ENCODE data around the gene DHODH. TPM values are rescaled to one million over a fixed set of nuclear protein-coding genes. Genes with fewer than 3 reads are reported as not detected.
"Not testable (repeated sequence)": the region's sequence is repeated elsewhere in the genome, so short reads cannot be mapped to it uniquely, and the experiment has no call there.

Gene DHODH
- total and polyA plus RNA-seq, 2 donors (not counting 1 experiment from before 2014, with no cell fraction given) = 7.4 to 11.3 TPM

DNA sequence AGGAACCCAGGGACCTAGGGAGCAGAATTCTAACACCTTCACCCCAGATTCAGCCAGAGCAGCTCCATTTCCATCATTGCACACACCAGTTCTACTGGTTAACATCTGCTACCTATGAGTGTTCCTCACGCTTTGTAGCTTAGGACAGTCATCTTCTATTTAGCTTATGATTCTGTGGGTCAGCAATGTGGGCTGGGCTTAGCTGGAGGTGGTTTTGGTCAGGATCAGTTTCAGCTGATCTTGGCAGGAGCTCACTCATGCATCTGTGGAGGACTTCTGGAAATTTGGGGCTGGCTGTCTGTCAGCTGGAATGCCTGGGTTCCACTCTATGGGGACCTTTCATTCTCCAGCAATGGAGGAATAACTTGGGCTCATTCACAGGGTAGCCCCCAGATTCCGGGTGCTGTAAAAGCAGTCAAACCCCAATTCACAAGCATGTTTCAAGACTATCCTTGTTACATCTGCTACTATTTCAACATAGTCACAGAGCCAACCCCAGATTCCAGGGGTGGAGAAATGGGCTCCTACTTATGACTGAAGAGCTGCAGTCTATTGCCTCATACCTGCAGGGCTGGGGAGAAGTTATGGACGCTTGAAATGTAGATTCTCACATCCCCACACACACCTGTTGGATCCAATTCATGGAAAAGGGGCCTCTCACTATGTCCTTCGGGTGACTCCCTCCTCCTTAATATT, 42.4 kb downstream of the DHODH start:
- H3K4me1 Mint-ChIP-seq = no peaks in the 10 kb centered on the region

DNA sequence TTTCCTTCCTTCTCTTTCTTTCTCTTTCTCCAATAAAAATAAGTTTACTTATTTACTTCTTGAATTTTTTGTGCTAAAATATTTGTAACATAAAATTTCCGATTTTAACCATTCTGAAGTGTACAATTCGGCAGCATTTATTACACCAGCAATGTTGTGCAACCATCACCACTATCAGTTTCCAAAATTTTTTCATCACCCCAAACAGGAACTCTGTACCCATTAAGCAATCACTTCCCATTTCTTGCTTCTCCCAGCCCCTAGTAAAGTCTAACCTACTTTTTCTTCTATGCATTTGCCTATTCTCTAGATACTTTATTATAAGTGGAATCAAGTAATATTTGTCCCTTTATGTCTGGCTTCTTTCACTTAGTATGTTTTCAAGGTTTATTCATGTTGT, 43.3 kb downstream of the DHODH start:
- ATAC-seq (ENCODE audit: low read depth) (no peak), DNase-seq (no peak)
- Histone ChIP-seq H3K27ac (ENCODE audit: low read length in 2 of 2) (no peak overlapping the region), H2AFZ (ENCODE audit: insufficient read depth, low read depth, low read length, poor library complexity, severe bottlenecking) (no peak overlapping the region), H3K4me2 (replicated peaks; ENCODE audit: low read depth, low read length, poor library complexity, severe bottlenecking) (no peak overlapping the region), H3K4me1 (ENCODE audit: control insufficient read depth in 2 of 2, insufficient read depth in 2 of 2, low read length in 2 of 2) (no peaks in the 10 kb centered on the region), H3K36me3 (replicated peaks in 1 of 2; ENCODE audit: control extremely low read depth in 1 of 2, control insufficient read depth in 1 of 2, extremely low read depth in 1 of 2, insufficient read depth in 2 of 2, low read length in 1 of 2) (no peaks in the 10 kb centered on the region), H3K4me3 (ENCODE audit: control extremely low read depth in 1 of 5, extremely low read depth in 1 of 5, insufficient read depth in 1 of 5, low read depth in 2 of 5, low read length in 4 of 5) (no peak overlapping the region), H3K79me2 (ENCODE audit: control insufficient read depth, insufficient read depth, low read length) (no peaks in the 10 kb centered on the region), H3K9me3 (ENCODE audit: control extremely low read depth in 1 of 3, control insufficient read depth in 2 of 3, insufficient read depth in 1 of 3, low read length in 2 of 3) (peaks cover 0 to 12% (median 8%) of the 10 kb centered on the region in 3 donors), H4K20me1 (ENCODE audit: control insufficient read depth, insufficient read depth, low read length, poor library complexity, severe bottlenecking) (no peaks in the 10 kb centered on the region), H3K27me3 (replicated peaks in 1 of 4; ENCODE audit: control extremely low read depth in 1 of 4, control insufficient read depth in 3 of 4, insufficient read depth in 4 of 4, low read length in 3 of 4) (no peaks in the 10 kb centered on the region), H3K9ac (ENCODE audit: low read length) (no peak overlapping the region)
- Mint-ChIP-seq H3K4me3 (no peak overlapping the region), H3K27ac (no peak overlapping the region), H3K27me3 (no peaks in the 10 kb centered on the region), H3K9me3 (ENCODE audit: insufficient read depth) (peaks cover 9% of the 10 kb centered on the region), H3K4me1 (no peaks in the 10 kb centered on the region)
- no peak for TF ChIP-seq EZH2 (IDR thresholded peaks at IDR 0.05; ENCODE audit: borderline replicate concordance, insufficient read depth, low read depth, low read length, poor library complexity, severe bottlenecking)
- TF ChIP-seq, protein P1, sequence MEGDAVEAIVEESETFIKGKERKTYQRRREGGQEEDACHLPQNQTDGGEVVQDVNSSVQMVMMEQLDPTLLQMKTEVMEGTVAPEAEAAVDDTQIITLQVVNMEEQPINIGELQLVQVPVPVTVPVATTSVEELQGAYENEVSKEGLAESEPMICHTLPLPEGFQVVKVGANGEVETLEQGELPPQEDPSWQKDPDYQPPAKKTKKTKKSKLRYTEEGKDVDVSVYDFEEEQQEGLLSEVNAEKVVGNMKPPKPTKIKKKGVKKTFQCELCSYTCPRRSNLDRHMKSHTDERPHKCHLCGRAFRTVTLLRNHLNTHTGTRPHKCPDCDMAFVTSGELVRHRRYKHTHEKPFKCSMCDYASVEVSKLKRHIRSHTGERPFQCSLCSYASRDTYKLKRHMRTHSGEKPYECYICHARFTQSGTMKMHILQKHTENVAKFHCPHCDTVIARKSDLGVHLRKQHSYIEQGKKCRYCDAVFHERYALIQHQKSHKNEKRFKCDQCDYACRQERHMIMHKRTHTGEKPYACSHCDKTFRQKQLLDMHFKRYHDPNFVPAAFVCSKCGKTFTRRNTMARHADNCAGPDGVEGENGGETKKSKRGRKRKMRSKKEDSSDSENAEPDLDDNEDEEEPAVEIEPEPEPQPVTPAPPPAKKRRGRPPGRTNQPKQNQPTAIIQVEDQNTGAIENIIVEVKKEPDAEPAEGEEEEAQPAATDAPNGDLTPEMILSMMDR (IDR thresholded peaks at IDR 0.05) = no peak
- CTCF ChIA-PET = no interaction called here
- 40% methylated on average over 1 of the region's 2 CpGs for WGBS (ENCODE audit: insufficient coverage)
- POLR2A ChIA-PET = no interaction called here
- intact Hi-C loops (cut with micrococcal nuclease) = no loop called here

More for the DNA sequence above, 42.4 kb downstream of the DHODH start:
- H3K9ac ChIP-seq (ENCODE audit: low read length) = no peak overlapping the region
- ATAC-seq (ENCODE audit: low read depth) (no peak), DNase-seq (no peak)
- no peaks in the 10 kb centered on the region for H3K79me2 ChIP-seq (ENCODE audit: control insufficient read depth, insufficient read depth, low read length)
- POLR2A ChIA-PET = no interaction called here
- H3K36me3 ChIP-seq (replicated peaks in 1 of 2; ENCODE audit: control extremely low read depth in 1 of 2, control insufficient read depth in 1 of 2, extremely low read depth in 1 of 2, insufficient read depth in 2 of 2, low read length in 1 of 2) = no peaks in the 10 kb centered on the region
- 100% methylated on average over 1 of the region's 4 CpGs for WGBS (ENCODE audit: insufficient coverage)
- no peak overlapping the region for H2AFZ ChIP-seq (ENCODE audit: insufficient read depth, low read depth, low read length, poor library complexity, severe bottlenecking)
- no peaks in the 10 kb centered on the region for H3K27me3 ChIP-seq (replicated peaks in 1 of 4; ENCODE audit: control extremely low read depth in 1 of 4, control insufficient read depth in 3 of 4, insufficient read depth in 4 of 4, low read length in 3 of 4)
- intact Hi-C loops (cut with micrococcal nuclease) = no loop called here
- peaks cover 0 to 12% (median 8%) of the 10 kb centered on the region in 3 donors for H3K9me3 ChIP-seq (ENCODE audit: control extremely low read depth in 1 of 3, control insufficient read depth in 2 of 3, insufficient read depth in 1 of 3, low read length in 2 of 3)
- H4K20me1 ChIP-seq (ENCODE audit: control insufficient read depth, insufficient read depth, low read length, poor library complexity, severe bottlenecking) = no peaks in the 10 kb centered on the region
- no peak overlapping the region for H3K27ac Mint-ChIP-seq
- CTCF ChIA-PET = no interaction called here
- H3K27ac ChIP-seq (ENCODE audit: low read length in 2 of 2) = no peak overlapping the region
- no peak overlapping the region for H3K4me3 Mint-ChIP-seq
- TF ChIP-seq, protein P1 (IDR thresholded peaks at IDR 0.05) = no peak
- TF ChIP-seq EZH2 (IDR thresholded peaks at IDR 0.05; ENCODE audit: borderline replicate concordance, insufficient read depth, low read depth, low read length, poor library complexity, severe bottlenecking) = no peak
- H3K9me3 Mint-ChIP-seq (ENCODE audit: insufficient read depth) = peaks cover 9% of the 10 kb centered on the region
- no peaks in the 10 kb centered on the region for H3K27me3 Mint-ChIP-seq
- H3K4me3 ChIP-seq (ENCODE audit: control extremely low read depth in 1 of 5, extremely low read depth in 1 of 5, insufficient read depth in 1 of 5, low read depth in 2 of 5, low read length in 4 of 5) = no peak overlapping the region
- no peak overlapping the region for H3K4me2 ChIP-seq (replicated peaks; ENCODE audit: low read depth, low read length, poor library complexity, severe bottlenecking)
- no peaks in the 10 kb centered on the region for H3K4me1 ChIP-seq (ENCODE audit: control insufficient read depth in 2 of 2, insufficient read depth in 2 of 2, low read length in 2 of 2)

DNA sequence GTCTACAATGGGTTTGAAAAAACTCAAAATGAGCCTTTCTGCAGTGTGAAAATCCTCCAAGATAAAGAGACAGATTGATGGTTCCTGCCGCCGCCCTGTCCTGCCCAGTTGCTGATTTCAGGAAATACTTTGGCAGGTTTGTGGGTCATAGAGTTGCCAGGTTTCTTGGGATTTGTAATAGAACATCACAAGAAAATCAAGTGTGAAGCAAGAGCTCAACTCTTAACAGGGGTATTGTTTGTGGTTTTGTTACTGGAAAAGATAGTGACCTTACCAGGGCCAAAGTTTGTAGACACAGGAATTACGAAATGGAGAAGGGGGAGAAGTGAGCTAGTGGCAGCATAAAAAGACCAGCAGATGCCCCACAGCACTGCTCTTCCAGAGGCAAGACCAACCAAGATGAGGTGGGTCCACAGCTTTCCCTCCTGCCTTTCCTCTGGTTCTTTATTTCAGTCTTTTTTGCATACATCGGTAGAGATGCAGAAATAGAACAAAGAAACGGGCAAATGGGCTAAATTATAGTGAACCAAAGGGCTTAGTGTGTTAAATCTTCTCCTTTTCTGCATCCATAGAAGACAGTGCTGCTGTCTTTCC, 45.8 kb downstream of the DHODH start, which contains the start of gene HP:
HP (plus strand) TSS at position 252 of the 594 bp plus-strand sequence; CDS start at position 400, 148 bp downstream.
- CTCF ChIA-PET = interaction anchor here (1.3 kb wide), 1 partner anchor 12 kb away, joined by 4 read pairs; no protein-coding TSS in a partner anchor
- H3K27ac ChIP-seq (ENCODE audit: low read length in 2 of 2); H3K4me3 Mint-ChIP-seq; H3K27ac Mint-ChIP-seq; H3K4me2 ChIP-seq (replicated peaks; ENCODE audit: low read depth, low read length, poor library complexity, severe bottlenecking); H3K9me3 Mint-ChIP-seq (ENCODE audit: insufficient read depth); H3K4me1 ChIP-seq (ENCODE audit: control insufficient read depth in 2 of 2, insufficient read depth in 2 of 2, low read length in 2 of 2); H3K9me3 ChIP-seq (ENCODE audit: control extremely low read depth in 1 of 3, control insufficient read depth in 2 of 3, insufficient read depth in 1 of 3, low read length in 2 of 3); DNase-seq; H4K20me1 ChIP-seq (ENCODE audit: control insufficient read depth, insufficient read depth, low read length, poor library complexity, severe bottlenecking); ATAC-seq (ENCODE audit: low read depth); H3K79me2 ChIP-seq (ENCODE audit: control insufficient read depth, insufficient read depth, low read length); H2AFZ ChIP-seq (ENCODE audit: insufficient read depth, low read depth, low read length, poor library complexity, severe bottlenecking); POLR2A ChIA-PET; H3K4me3 ChIP-seq (ENCODE audit: control extremely low read depth in 1 of 5, extremely low read depth in 1 of 5, insufficient read depth in 1 of 5, low read depth in 2 of 5, low read length in 4 of 5); H3K36me3 ChIP-seq (replicated peaks in 1 of 2; ENCODE audit: control extremely low read depth in 1 of 2, control insufficient read depth in 1 of 2, extremely low read depth in 1 of 2, insufficient read depth in 2 of 2, low read length in 1 of 2); H3K4me1 Mint-ChIP-seq; H3K9ac ChIP-seq (ENCODE audit: low read length); intact Hi-C loops (cut with micrococcal nuclease); H3K27me3 ChIP-seq (replicated peaks in 1 of 4; ENCODE audit: control extremely low read depth in 1 of 4, control insufficient read depth in 3 of 4, insufficient read depth in 4 of 4, low read length in 3 of 4); H3K27me3 Mint-ChIP-seq: not testable (repeated sequence)
- 79% methylated on average over 2 of the region's 5 CpGs for WGBS (ENCODE audit: insufficient coverage)

All from B cell (primary cell).